Coronary artery (tissue), 2 donors: Measurements from ENCODE around the gene AFF1.

Experiments used
- DNase-seq: peaks from one replicate; pipeline ENCODE4 v3.0.0-alpha.2; 2017; ENCODE audit warnings: low spot score
- H3K27ac ChIP-seq, 2 donors: fragments of 200-600 bp; sonication (generic); one replicate each; pipeline ENCODE4 v1.5.1; 2016 to 2019
- H3K4me3 ChIP-seq: fragments of 200-600 bp; sonication (generic); 2 replicates; pipeline ENCODE4 v1.5.1; 2016; ENCODE audit warnings: mild to moderate bottlenecking, moderate library complexity
- TF ChIP-seq, protein P1 (sequence below): fragments of 200-600 bp; sonication (generic); IDR thresholded peaks from one replicate; pipeline ENCODE4 v1.5.1; 2019; ENCODE audit warnings: antibody characterized with exemption

The AFF1 gene

GRCh38 chr4:86935566-86935852 lies 698 bp downstream of the AFF1 start:
- DNase-seq: peak; percentile 81
- TF ChIP-seq, protein P1, sequence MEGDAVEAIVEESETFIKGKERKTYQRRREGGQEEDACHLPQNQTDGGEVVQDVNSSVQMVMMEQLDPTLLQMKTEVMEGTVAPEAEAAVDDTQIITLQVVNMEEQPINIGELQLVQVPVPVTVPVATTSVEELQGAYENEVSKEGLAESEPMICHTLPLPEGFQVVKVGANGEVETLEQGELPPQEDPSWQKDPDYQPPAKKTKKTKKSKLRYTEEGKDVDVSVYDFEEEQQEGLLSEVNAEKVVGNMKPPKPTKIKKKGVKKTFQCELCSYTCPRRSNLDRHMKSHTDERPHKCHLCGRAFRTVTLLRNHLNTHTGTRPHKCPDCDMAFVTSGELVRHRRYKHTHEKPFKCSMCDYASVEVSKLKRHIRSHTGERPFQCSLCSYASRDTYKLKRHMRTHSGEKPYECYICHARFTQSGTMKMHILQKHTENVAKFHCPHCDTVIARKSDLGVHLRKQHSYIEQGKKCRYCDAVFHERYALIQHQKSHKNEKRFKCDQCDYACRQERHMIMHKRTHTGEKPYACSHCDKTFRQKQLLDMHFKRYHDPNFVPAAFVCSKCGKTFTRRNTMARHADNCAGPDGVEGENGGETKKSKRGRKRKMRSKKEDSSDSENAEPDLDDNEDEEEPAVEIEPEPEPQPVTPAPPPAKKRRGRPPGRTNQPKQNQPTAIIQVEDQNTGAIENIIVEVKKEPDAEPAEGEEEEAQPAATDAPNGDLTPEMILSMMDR: no peak

DNA sequence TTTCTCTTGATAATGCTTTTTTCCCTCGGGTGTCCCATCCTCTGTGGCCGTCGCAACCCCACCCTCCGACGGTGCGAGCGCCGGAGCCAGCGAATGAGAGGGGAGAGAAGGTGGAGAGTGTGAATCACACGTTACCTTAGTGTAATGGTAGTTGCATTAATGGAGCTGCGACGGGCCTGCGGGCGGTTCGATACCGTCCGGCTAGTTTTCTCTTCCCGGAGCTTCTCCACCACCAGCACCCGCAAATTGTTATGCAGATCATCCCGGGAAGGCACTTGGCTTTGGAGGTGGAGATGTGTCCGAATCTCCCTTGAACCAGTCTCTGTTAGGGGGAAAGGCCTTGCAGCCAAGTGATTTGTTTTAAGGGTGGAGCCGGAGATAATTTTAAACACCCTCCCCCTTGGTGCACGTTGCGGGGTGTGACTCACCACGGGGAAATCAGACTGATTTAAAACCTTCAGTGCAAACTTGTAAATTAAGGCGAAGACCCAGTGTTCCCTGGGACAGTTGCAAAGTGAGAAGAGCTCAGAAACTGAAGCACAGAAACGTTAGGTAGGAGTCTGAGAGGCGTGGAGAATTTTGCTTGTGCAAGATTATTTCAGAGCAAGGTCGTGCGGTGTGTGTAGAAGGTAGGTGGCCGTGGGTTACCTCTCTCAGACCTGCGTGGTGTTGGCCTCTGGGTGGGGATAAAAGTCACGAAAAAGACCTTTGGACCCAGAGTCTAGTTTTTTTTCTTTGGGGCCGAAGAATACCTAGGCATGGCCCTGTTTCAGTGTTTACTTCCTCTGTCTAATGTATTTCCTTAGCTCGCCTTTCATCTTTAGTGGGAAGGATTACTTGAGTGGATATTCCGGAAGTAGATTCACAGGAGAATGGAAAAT lies 1.3 kb downstream of the AFF1 start:
- H3K4me3 ChIP-seq: peak overlapping the region; percentile 98
- peak; percentile 81 for DNase-seq
- TF ChIP-seq, protein P1: no peak
- peak overlapping the region; percentile 91 to 98 for H3K27ac ChIP-seq

More at GRCh38 chr4:86935566-86935852, 698 bp downstream of the AFF1 start:
- Histone ChIP-seq H3K4me3 (peak overlapping the region; percentile 98), H3K27ac (peak overlapping the region; percentile 91 to 98)

DNA sequence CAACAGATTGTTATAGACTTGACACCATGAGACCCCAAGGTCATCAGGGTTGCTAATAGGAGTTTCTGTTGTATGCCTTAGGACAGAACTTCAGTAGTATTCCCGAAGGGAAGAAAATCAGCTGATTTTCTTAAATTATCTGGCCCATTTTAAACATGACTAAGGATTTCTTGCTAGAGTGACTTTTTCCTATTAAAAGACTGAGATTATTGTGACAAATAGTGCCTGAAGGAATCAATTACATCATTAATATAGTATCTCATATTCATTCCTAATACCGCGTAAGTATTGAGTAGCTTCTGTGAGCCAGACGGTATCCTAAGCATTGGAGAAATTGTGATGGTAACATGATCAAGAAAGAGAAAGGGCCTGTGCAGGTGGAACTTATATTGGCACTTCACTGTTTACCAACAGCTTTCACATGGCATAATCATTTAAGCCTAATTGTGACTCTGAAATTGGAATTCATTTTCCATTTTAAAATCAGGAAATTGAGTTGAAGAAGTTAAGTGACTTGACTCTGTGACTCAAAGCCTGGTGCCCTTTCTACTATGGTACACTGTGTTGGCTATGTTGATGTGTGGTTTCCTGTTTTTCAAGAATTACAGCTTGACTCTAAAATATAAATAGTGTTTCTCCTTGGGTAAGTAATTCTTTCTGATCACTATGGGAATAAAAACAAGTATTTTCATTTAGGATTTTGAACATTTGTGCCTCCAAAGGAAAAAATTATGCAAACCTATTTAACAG lies 4.1 kb downstream of the AFF1 start:
- no peak for DNase-seq
- Histone ChIP-seq H3K4me3 (peak overlapping the region; percentile 35), H3K27ac (peak overlapping the region; percentile 56 to 61)
- TF ChIP-seq, protein P1: no peak

DNA sequence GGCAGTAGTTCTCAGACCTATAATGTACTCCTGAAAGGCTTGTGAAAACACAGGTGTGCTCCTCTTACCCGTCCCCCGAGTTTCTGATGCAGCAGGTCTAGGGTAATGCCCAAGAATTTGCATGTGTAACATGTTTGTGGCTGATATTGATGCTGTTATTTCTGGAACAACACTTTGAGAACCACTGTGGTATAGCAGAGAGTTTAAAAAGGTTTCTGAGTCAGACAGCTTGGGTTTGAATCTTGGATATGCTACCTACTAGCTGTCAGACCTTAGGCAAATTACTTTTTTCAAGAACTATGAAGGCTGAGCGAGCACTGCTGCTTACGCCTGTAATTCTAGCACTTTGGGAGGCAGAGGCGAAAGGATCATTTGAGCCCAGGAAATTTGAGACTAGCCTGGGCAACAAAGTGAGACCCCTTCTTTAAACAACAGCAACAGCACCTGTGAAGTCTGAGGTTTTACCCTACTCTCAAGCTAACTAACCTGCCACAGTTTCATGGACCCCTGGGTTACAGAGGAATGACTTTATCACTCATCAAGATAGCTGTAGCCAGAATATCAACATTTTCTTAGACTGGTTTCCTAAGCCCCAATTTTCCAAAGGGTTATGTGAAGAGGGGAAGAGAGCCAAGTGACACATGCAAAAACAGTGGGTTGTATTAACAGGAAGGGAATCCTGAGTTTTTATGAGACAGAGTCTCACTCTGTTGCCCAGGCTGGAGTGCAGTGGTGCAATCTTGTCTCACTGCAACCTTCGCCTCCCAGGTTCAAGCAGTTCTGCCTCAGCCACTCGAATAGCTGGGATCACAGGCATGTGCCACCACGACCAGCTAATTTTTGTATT lies 5.1 kb downstream of the AFF1 start:
- DNase-seq: no peak
- H3K27ac ChIP-seq: peak overlapping the region; percentile 56 to 61
- TF ChIP-seq, protein P1: no peak
- H3K4me3 ChIP-seq: peak overlapping the region; percentile 35

GRCh38 chr4:86940920-86941460 lies 6.2 kb downstream of the AFF1 start:
- Histone ChIP-seq H3K27ac (no peak overlapping the region), H3K4me3 (no peak overlapping the region)
- TF ChIP-seq, protein P1: no peak
- no peak for DNase-seq

GRCh38 chr4:86942185-86942666 lies 7.4 kb downstream of the AFF1 start:
- no peak for DNase-seq
- H3K27ac ChIP-seq: no peak overlapping the region
- TF ChIP-seq, protein P1: no peak
- H3K4me3 ChIP-seq: no peak overlapping the region
